Dedifferentiated amniotic fluid mesenchymal stem cell (primary cell): ENCODE measurements around the gene LSG1.
A peak's percentile ranks its signal among the peaks of the same experiment; 100 is the strongest.
"Not testable (repeated sequence)": the region's sequence is repeated elsewhere in the genome, so short reads cannot be mapped to it uniquely, and the experiment has no call there.

Experiments used
- DNase-seq: peaks from one replicate; pipeline ENCODE4 v3.0.0-alpha.2; 2016; ENCODE audit errors: extremely low spot score

The LSG1 gene

GRCh38 chr3:194617827-194618226 is 54.2 kb downstream of the LSG1 start:
- DNase-seq = no peak

GRCh38 chr3:194617143-194617671 is 54.8 kb downstream of the LSG1 start:
- DNase-seq = no peak

GRCh38 chr3:194615226-194615625 is 56.8 kb downstream of the LSG1 start:
- no peak for DNase-seq

- no peak for DNase-seq
Observed at GRCh38 chr3:194612221-194612620, 59.8 kb downstream of the LSG1 start.

- DNase-seq = no peak
Observed at GRCh38 chr3:194610689-194611088, 61.3 kb downstream of the LSG1 start.

- DNase-seq = no peak
Observed at GRCh38 chr3:194609601-194610000, 62.4 kb downstream of the LSG1 start.

GRCh38 chr3:194608981-194609380 is 63.0 kb downstream of the LSG1 start:
- no peak for DNase-seq

GRCh38 chr3:194607592-194608389 is 64.2 kb downstream of the LSG1 start:
- DNase-seq = no peak

GRCh38 chr3:194606941-194607340 is 65.0 kb downstream of the LSG1 start:
- no peak for DNase-seq

GRCh38 chr3:194606163-194606562 is 65.8 kb downstream of the LSG1 start:
- DNase-seq = no peak

GRCh38 chr3:194605314-194605713 is 66.7 kb downstream of the LSG1 start:
- DNase-seq = not testable (repeated sequence)

GRCh38 chr3:194604837-194605236 is 67.2 kb downstream of the LSG1 start:
- no peak for DNase-seq

- no peak for DNase-seq
Observed at GRCh38 chr3:194604126-194604525, 67.9 kb downstream of the LSG1 start.

GRCh38 chr3:194602669-194603171 is 69.3 kb downstream of the LSG1 start:
- DNase-seq = no peak

GRCh38 chr3:194598771-194599557 is 73.0 kb downstream of the LSG1 start:
- DNase-seq = no peak

GRCh38 chr3:194596906-194597305 is 75.1 kb downstream of the LSG1 start:
- DNase-seq = no peak

GRCh38 chr3:194592798-194593752 is 78.9 kb downstream of the LSG1 start:
- peak; percentile 99 for DNase-seq
